Breast epithelium (tissue), 4 donors: ENCODE data around the gene HCK. TPM values are rescaled to one million over a fixed set of nuclear protein-coding genes. Genes with fewer than 3 reads are reported as not detected.

Experiments used
- DNase-seq, 2 donors: peaks; one replicate each; pipeline ENCODE4 v3.0.0-alpha.2; 2019; ENCODE audit warnings: low spot score in 2 of 2
- H3K27ac ChIP-seq, 2 donors: fragments of 200-600 bp; sonication (generic) in 1 of 2; one replicate each; pipeline ENCODE4 v1.5.1; 2016 to 2019; ENCODE audit warnings: mild to moderate bottlenecking in 1 of 2
- H3K27me3 ChIP-seq, 2 donors: fragments of 200-600 bp; sonication (generic) in 1 of 2; one replicate each; pipeline versions ENCODE4 v1.5.1 to v1.6.0; 2017 to 2019; ENCODE audit warnings: control low read depth in 1 of 2, mild to moderate bottlenecking in 1 of 2
- H3K36me3 ChIP-seq: fragments of 200-600 bp; one replicate; pipeline ENCODE4 v1.5.1; 2019
- H3K4me1 ChIP-seq, 2 donors: fragments of 200-600 bp; sonication (generic); one replicate each; pipeline ENCODE4 v1.5.1; 2016 to 2019; ENCODE audit warnings: control low read depth in 1 of 2
- H3K4me3 ChIP-seq, 3 donors: fragments of 200-600 bp; sonication (generic); 1 replicate in 2 of 3; 2 replicates in 1 of 3; pipeline ENCODE4 v1.5.1; 2016 to 2019; ENCODE audit warnings: mild to moderate bottlenecking in 3 of 3, moderate library complexity in 2 of 3
- H3K9me3 ChIP-seq, 2 donors: fragments of 200-600 bp; sonication (generic) in 1 of 2; one replicate each; pipeline ENCODE4 v1.5.1; 2016 to 2019; ENCODE audit warnings: control low read depth in 1 of 2
- CTCF ChIP-seq, 3 donors: fragments of 450-650 bp; IDR thresholded peaks; one replicate each; pipeline ENCODE4 v1.5.1; 2016 to 2017; ENCODE audit warnings: antibody characterized with exemption in 3 of 3, mild to moderate bottlenecking in 3 of 3, moderate library complexity in 3 of 3
- POLR2A ChIP-seq: fragments of 450-650 bp; IDR thresholded peaks from one replicate; pipeline ENCODE4 v1.6.1; 2016; ENCODE audit warnings: antibody characterized with exemption, mild to moderate bottlenecking, moderate library complexity
- POLR2AphosphoS5 ChIP-seq, 3 donors: sonication (generic); formaldehyde crosslinking; IDR thresholded peaks; one replicate each; pipeline ENCODE4 v1.6.1; 2017; ENCODE audit warnings: antibody characterized with exemption in 3 of 3
- intact Hi-C: fragments of 100-400 bp; cut with DNase I; formaldehyde crosslinking; loops from one replicate; pipeline ENCODE4 v1.15.1; 2023; ENCODE audit warnings: low total_unique reads
- total RNA-seq, 3 donors: library from RNA; depleted of rRNA; stranded (reverse); fragments of >200 nt; gene quantifications; one replicate each; pipeline ENCODE4 v1.1.0, GENCODE V29; 2016

The HCK gene
- total RNA-seq, 3 donors from 2014 or later = 10.2 to 27.4 (median 16.0) TPM

GRCh38 chr20:32068174-32068573 is 16.1 kb downstream of the HCK start:
- TF ChIP-seq POLR2AphosphoS5 (IDR thresholded peaks at IDR 0.05) = no peak
- DNase-seq = no peak
- Histone ChIP-seq H3K4me3 (no peak overlapping the region), H3K36me3 (no peaks in the 10 kb centered on the region), H3K9me3 (no peaks in the 10 kb centered on the region), H3K4me1 (no peaks in the 10 kb centered on the region), H3K27ac (no peak overlapping the region), H3K27me3 (no peaks in the 10 kb centered on the region)
- intact Hi-C loops = no loop called here

GRCh38 chr20:32069711-32070110 is 17.7 kb downstream of the HCK start:
- intact Hi-C loops = no loop called here
- Histone ChIP-seq H3K4me3 (no peak overlapping the region), H3K27ac (no peak overlapping the region), H3K36me3 (no peaks in the 10 kb centered on the region), H3K9me3 (no peaks in the 10 kb centered on the region), H3K4me1 (no peaks in the 10 kb centered on the region), H3K27me3 (peaks cover 0 to 6% of the 10 kb centered on the region in 2 donors)
- no peak for TF ChIP-seq POLR2A
- no peak for TF ChIP-seq CTCF (IDR thresholded peaks at IDR 0.05)
- no peak for TF ChIP-seq POLR2AphosphoS5 (IDR thresholded peaks at IDR 0.05)
- DNase-seq = no peak

- intact Hi-C loops = no loop called here
- no peaks in the 10 kb centered on the region for H3K36me3 ChIP-seq
- no peaks in the 10 kb centered on the region for H3K4me1 ChIP-seq
- TF ChIP-seq POLR2AphosphoS5 (IDR thresholded peaks at IDR 0.05) (no peak), POLR2A (no peak), CTCF (IDR thresholded peaks at IDR 0.05) (no peak)
- H3K27ac ChIP-seq = no peak overlapping the region
- no peak for DNase-seq
- H3K4me3 ChIP-seq = no peak overlapping the region
- peaks cover 0 to 9% of the 10 kb centered on the region in 2 donors for H3K27me3 ChIP-seq
- no peaks in the 10 kb centered on the region for H3K9me3 ChIP-seq
These were observed 18.2 kb downstream of the HCK start for GRCh38 chr20:32070282-32070681.

GRCh38 chr20:32070690-32071213 is 18.7 kb downstream of the HCK start:
- intact Hi-C loops = no loop called here
- no peaks in the 10 kb centered on the region for H3K36me3 ChIP-seq
- no peaks in the 10 kb centered on the region for H3K4me1 ChIP-seq
- H3K4me3 ChIP-seq = no peak overlapping the region
- TF ChIP-seq POLR2A = no peak
- TF ChIP-seq CTCF (IDR thresholded peaks at IDR 0.05) = no peak
- no peak for TF ChIP-seq POLR2AphosphoS5 (IDR thresholded peaks at IDR 0.05)
- no peak overlapping the region for H3K27ac ChIP-seq
- DNase-seq = no peak
- H3K27me3 ChIP-seq = peaks cover 0 to 13% of the 10 kb centered on the region in 2 donors
- no peaks in the 10 kb centered on the region for H3K9me3 ChIP-seq

- DNase-seq = no peak
- intact Hi-C loops = no loop called here
These were observed 19.5 kb downstream of the HCK start for GRCh38 chr20:32071395-32072167.

More at GRCh38 chr20:32071395-32072167, 19.5 kb downstream of the HCK start:
- H3K4me1 ChIP-seq = no peaks in the 10 kb centered on the region
- no peak overlapping the region for H3K27ac ChIP-seq
- no peak for TF ChIP-seq POLR2A
- TF ChIP-seq CTCF (IDR thresholded peaks at IDR 0.05) = no peak
- no peaks in the 10 kb centered on the region for H3K9me3 ChIP-seq
- H3K27me3 ChIP-seq = peaks cover 0 to 13% of the 10 kb centered on the region in 2 donors
- H3K4me3 ChIP-seq = no peak overlapping the region
- H3K36me3 ChIP-seq = no peaks in the 10 kb centered on the region
